GM18861 (cell line): ENCODE measurements around the gene ACBD5.

Source experiments
- ATAC-seq: cut with Tn5 transposase; IDR thresholded peaks from one replicate; pipeline ENCODE4 v1.9.1; 2021; ENCODE audit not compliant: unreplicated experiment

The ACBD5 gene

DNA sequence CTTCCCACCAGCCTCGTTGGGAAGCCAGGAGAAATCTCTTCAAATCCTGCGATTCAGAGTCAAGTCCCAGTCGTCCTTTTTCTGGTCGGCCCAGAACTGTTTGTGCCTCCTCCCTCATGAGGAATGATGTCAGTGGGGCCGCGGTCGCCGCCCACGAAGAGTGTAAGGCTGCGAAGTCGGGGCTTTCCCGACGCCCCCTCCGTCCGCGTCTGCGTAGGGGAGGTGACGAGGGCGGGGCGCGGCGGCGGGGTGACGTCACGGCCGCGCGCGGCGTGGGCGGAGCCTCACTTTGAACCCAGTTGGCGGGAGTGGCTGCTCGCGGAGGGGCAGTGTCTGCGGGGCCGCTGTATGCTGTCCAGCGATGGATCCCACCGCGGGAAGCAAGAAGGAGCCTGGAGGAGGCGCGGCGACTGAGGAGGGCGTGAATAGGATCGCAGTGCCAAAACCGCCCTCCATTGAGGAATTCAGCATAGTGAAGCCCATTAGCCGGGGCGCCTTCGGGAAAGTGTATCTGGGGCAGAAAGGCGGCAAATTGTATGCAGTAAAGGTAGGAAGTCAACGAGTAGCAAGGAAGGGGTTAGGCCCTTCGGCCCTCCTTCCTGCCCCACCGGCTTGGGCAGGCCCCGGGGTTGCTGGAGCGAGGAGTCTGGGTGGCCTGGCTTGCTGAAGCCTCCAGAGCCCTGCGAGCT lies 85.4 kb downstream of the ACBD5 start, which contains the start of gene MASTL:
Gene MASTL (plus strand): TSS at position 287 of the 689 bp plus-strand sequence. CDS start 75 bp downstream, at position 362.
- peak; percentile 74 for ATAC-seq

DNA sequence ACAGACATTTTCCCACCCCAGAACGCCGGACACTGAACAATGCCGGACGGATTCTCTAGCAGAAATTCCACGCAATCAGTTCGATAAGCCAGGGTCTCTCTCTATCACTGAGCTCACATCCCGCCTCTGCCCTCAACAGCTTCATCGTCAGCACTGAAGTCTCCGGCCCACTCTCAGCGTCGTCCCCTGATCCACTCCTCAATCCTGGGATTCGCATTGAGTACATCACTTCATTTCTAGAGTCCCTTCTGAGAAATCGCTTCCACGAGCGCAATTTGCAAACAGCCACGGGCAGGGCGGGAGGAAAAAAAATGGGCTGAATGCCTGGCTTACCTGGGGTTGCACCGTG lies 86.8 kb downstream of the ACBD5 start:
- no peak for ATAC-seq

DNA sequence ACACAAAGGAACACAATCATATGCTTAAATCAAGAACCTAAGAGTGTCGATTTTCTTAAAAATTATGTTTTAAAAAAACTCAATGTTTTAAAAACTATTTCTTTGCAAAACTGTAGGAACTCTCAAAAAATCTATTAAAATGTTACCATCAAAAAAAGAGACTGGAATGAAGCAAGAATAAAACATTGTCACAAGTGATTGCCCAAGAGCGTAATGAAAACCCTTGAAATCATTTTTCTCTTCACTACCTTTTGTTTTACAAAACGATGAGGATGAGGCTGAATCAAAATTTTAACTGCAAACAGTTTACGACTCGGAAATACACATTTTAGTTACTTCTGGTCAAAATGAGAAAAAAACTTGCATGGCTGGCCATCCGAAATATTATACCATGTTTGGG lies 87.3 kb downstream of the ACBD5 start:
- no peak for ATAC-seq

DNA sequence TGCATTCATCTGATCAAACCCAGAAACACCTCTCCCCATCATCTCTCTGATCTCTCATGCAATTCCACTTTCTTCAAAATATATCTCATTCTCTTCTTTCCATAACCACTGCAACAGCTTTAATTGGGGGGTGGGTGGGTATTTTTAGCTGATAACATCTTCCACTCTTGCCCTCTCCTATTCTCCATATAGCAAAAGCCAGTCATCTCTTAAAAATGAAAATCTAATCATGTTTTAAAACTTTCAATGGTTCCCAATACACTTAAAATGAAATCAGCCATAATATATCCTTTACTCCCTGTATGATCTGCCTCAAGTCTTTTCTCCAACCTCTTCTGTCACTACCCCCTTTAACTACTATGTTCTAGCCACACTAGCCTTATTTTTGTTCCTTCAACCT lies 87.9 kb downstream of the ACBD5 start:
- no peak for ATAC-seq

DNA sequence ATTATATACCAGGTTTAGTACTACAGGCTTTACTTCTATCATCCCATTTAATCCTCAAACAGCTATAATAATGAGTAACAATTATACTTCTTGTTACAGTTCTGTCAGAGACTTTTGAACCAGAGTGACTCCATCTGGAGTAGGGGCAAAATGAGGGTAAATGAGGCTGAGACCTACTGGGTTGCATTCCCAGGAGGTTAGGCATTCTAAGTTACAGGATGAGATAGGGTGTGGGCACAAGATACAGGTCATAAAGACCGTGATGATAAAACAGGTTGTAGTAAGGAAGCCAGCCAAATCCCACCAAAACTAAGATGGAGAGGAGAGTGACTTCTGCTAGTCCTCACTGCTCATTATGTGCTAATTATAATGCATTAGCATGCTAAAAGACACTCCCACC lies 90.3 kb downstream of the ACBD5 start:
- no peak for ATAC-seq

DNA sequence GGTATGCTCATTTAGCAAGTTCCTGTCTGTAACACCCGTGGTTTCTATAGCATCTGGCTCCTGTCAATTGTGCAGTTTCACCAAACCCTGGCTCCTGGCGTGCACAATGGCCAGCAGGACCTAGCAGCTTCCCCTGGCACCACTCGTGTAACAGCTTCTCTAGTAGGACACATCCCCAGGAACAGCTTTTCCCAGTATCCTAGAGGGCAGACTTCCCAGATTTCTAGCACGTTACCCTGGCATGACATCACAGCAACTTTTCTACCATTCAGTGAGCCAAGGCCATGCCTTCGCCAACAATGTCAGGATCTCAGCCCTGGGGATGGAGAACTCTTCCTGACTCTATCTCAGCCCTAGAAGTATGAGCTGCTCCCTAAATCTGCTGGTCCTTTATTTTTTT lies 92.9 kb downstream of the ACBD5 start:
- no peak for ATAC-seq

DNA sequence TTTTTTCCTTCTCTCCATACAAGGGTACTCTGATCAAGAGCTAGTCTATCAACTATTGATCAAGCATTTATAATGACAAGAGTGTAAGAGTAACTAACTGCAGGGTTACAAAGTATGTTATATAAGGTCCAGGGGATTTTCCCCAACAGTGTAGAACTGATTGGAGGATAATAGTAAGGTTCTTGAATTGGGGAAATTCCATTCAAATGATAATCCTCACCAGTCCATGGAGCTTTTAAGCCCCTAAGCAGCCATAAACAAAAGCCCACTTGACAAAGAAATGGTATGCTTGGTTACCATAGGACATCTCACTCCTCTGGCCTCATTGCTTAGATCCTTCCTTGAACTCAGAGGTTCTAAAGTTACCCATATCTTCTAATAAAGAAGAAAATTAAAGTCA lies 94.7 kb downstream of the ACBD5 start:
- ATAC-seq = no peak
